DND-41 (cell line): ENCODE results near the gene DIDO1.

ENCODE experiments used
- CTCF ChIP-seq: IDR thresholded peaks from 2 replicates; pipeline ENCODE4 v1.5.1; 2012; ENCODE audit warnings: borderline replicate concordance, low read length, moderate library complexity, mild to moderate bottlenecking; ENCODE audit not compliant: poor library complexity, severe bottlenecking; ENCODE audit errors: extremely low read depth
- EZH2 ChIP-seq: IDR thresholded peaks from 3 replicates; pipeline ENCODE4 v1.6.1; 2012; ENCODE audit warnings: borderline replicate concordance, low read depth, mild to moderate bottlenecking, moderate library complexity, low read length, inconsistent platforms; ENCODE audit not compliant: severe bottlenecking

DNA sequence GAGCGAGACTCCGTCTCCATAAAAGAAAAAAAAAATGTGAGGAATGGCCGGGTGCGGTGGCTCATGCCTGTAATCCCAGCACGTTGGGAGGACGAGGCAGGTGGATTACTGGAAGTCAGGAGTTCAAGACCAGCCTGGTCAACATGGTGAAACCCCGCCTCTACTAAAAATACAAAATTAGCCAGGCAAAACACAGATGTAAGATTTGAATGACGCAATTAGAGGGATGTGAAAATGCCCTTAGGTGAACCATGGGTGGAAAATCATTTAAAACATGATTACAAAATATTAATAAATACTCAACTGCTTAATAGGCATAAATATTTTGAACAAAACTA is 88.5 kb downstream of the DIDO1 start:
- TF ChIP-seq EZH2 (no peak), CTCF (no peak)
